Measurements from ENCODE around the gene PAOX. TPM values are rescaled to one million over a fixed set of nuclear protein-coding genes. Genes with fewer than 3 reads are reported as not detected.

PAOX gene
- total and polyA plus RNA-seq, 2 donors (not counting 1 experiment from before 2014, with no cell fraction given): 2.4 to 9.2 TPM

GRCh38 chr10:133401500-133401899, 22.4 kb downstream of the PAOX start:
- Histone ChIP-seq H3K27ac (ENCODE audit: insufficient read depth, low read length) (no peak overlapping the region), H3K36me3 (ENCODE audit: control insufficient read depth, insufficient read depth, low read length) (peaks cover 21% of the 10 kb centered on the region), H3K9ac (ENCODE audit: insufficient read depth, low read length) (no peak overlapping the region), H4K20me1 (ENCODE audit: control insufficient read depth, extremely low read depth, insufficient read depth, low read length) (no peaks in the 10 kb centered on the region), H3K4me1 (ENCODE audit: control insufficient read depth, extremely low read depth, insufficient read depth, low read length) (peaks cover 10% of the 10 kb centered on the region), H3K4me3 (replicated peaks in 1 of 4; ENCODE audit: control extremely low read depth in 1 of 4, insufficient read depth in 1 of 4, low read depth in 3 of 4, low read length in 4 of 4) (no peak overlapping the region), H3K9me3 (ENCODE audit: control insufficient read depth, insufficient read depth, low read depth, low read length) (no peaks in the 10 kb centered on the region), H3K27me3 (ENCODE audit: control insufficient read depth, insufficient read depth, low read length) (no peaks in the 10 kb centered on the region), H3K4me2 (ENCODE audit: extremely low read depth, insufficient read depth, low read length) (no peak overlapping the region), H3K79me2 (ENCODE audit: control insufficient read depth, insufficient read depth, low read length) (peaks cover 13% of the 10 kb centered on the region), H2AFZ (ENCODE audit: low read length) (no peak overlapping the region)
- no peak for DNase-seq (ENCODE audit: low read depth in 2 of 2)
- TF ChIP-seq EZH2 (IDR thresholded peaks at IDR 0.05; ENCODE audit: low read length, missing control alignments): no peak
- no peak for TF ChIP-seq CTCF (conservative IDR thresholded peaks at IDR 0.05 in 1 of 2, IDR thresholded peaks at IDR 0.05 in 1 of 2; ENCODE audit: low read depth in 1 of 2, low read length in 2 of 2)

DNA sequence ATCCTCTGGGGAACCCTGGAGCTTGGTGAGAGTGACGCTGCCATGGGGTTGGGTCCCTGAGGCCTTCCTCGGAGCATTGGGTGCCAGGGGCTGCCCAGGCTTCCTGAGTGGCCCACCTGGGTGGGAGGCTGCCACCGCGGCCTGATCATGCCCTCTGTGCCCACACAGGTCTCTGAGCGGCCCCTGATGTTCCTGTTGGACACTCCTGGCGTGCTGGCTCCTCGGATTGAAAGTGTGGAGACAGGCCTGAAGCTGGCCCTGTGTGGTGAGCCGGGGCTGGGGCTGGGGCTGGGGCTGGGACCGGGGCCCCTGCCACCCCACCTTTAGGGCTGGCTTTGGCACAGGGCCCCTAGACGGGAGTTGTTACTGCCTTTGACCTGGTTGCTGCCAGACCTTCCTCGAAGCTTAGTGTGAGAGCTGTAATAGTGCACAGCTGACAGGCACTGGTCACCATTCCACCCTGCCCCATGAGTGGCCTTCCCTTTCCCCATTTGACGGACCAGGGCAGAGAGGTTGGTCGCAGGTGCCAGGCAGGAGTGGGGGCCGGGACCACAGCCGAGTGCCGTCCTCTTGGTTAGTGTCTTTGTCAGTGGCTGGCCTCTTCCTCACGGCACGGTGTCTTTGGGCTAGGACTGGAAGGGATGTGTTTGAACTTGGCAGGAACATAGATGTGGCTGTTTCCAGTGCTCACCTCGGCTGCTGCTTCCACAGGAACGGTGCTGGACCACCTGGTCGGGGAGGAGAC, 23.1 kb downstream of the PAOX start:
- no peak for TF ChIP-seq EZH2 (IDR thresholded peaks at IDR 0.05; ENCODE audit: low read length, missing control alignments)
- no peak for TF ChIP-seq CTCF (conservative IDR thresholded peaks at IDR 0.05 in 1 of 2, IDR thresholded peaks at IDR 0.05 in 1 of 2; ENCODE audit: low read depth in 1 of 2, low read length in 2 of 2)
- no peak for DNase-seq (ENCODE audit: low read depth in 2 of 2)
- H3K27me3 ChIP-seq (ENCODE audit: control insufficient read depth, insufficient read depth, low read length): no peaks in the 10 kb centered on the region
- no peak overlapping the region for H3K4me2 ChIP-seq (ENCODE audit: extremely low read depth, insufficient read depth, low read length)
- no peak overlapping the region for H3K27ac ChIP-seq (ENCODE audit: insufficient read depth, low read length)
- peaks cover 10% of the 10 kb centered on the region for H3K4me1 ChIP-seq (ENCODE audit: control insufficient read depth, extremely low read depth, insufficient read depth, low read length)
- no peak overlapping the region for H3K9ac ChIP-seq (ENCODE audit: insufficient read depth, low read length)
- H2AFZ ChIP-seq (ENCODE audit: low read length): no peak overlapping the region
- no peaks in the 10 kb centered on the region for H3K9me3 ChIP-seq (ENCODE audit: control insufficient read depth, insufficient read depth, low read depth, low read length)
- peaks cover 21% of the 10 kb centered on the region for H3K36me3 ChIP-seq (ENCODE audit: control insufficient read depth, insufficient read depth, low read length)
- peaks cover 15% of the 10 kb centered on the region for H3K79me2 ChIP-seq (ENCODE audit: control insufficient read depth, insufficient read depth, low read length)
- H3K4me3 ChIP-seq (replicated peaks in 1 of 4; ENCODE audit: control extremely low read depth in 1 of 4, insufficient read depth in 1 of 4, low read depth in 3 of 4, low read length in 4 of 4): no peak overlapping the region
- H4K20me1 ChIP-seq (ENCODE audit: control insufficient read depth, extremely low read depth, insufficient read depth, low read length): no peaks in the 10 kb centered on the region

GRCh38 chr10:133403359-133403758, 24.3 kb downstream of the PAOX start:
- Histone ChIP-seq H3K27ac (ENCODE audit: insufficient read depth, low read length) (no peak overlapping the region), H3K36me3 (ENCODE audit: control insufficient read depth, insufficient read depth, low read length) (peaks cover 22% of the 10 kb centered on the region), H2AFZ (ENCODE audit: low read length) (no peak overlapping the region), H3K9me3 (ENCODE audit: control insufficient read depth, insufficient read depth, low read depth, low read length) (no peaks in the 10 kb centered on the region), H3K4me3 (replicated peaks in 1 of 4; ENCODE audit: control extremely low read depth in 1 of 4, insufficient read depth in 1 of 4, low read depth in 3 of 4, low read length in 4 of 4) (no peak overlapping the region), H4K20me1 (ENCODE audit: control insufficient read depth, extremely low read depth, insufficient read depth, low read length) (no peaks in the 10 kb centered on the region), H3K27me3 (ENCODE audit: control insufficient read depth, insufficient read depth, low read length) (no peaks in the 10 kb centered on the region), H3K4me2 (ENCODE audit: extremely low read depth, insufficient read depth, low read length) (no peak overlapping the region), H3K79me2 (ENCODE audit: control insufficient read depth, insufficient read depth, low read length) (peaks cover 20% of the 10 kb centered on the region), H3K9ac (ENCODE audit: insufficient read depth, low read length) (no peak overlapping the region), H3K4me1 (ENCODE audit: control insufficient read depth, extremely low read depth, insufficient read depth, low read length) (peaks cover 10% of the 10 kb centered on the region)
- TF ChIP-seq CTCF (conservative IDR thresholded peaks at IDR 0.05 in 1 of 2, IDR thresholded peaks at IDR 0.05 in 1 of 2; ENCODE audit: low read depth in 1 of 2, low read length in 2 of 2): no peak
- no peak for TF ChIP-seq EZH2 (IDR thresholded peaks at IDR 0.05; ENCODE audit: low read length, missing control alignments)
- no peak for DNase-seq (ENCODE audit: low read depth in 2 of 2)
